ENCODE measurements around the gene PLXNA4.

PLXNA4 gene

GRCh38 chr7:132514430-132514829 is 61.8 kb downstream of the PLXNA4 start:
- H3K79me2 ChIP-seq (ENCODE audit: control insufficient read depth, low read length): no peaks in the 10 kb centered on the region
- no peak for TF ChIP-seq CTCF (IDR thresholded peaks at IDR 0.05; ENCODE audit: low read depth, low read length, poor library complexity, severe bottlenecking)
- TF ChIP-seq EZH2phosphoT487 (IDR thresholded peaks at IDR 0.05; ENCODE audit: borderline replicate concordance, low read length): no peak

GRCh38 chr7:132511921-132512320 is 64.3 kb downstream of the PLXNA4 start:
- no peak overlapping the region for H3K27ac ChIP-seq (ENCODE audit: low read depth, low read length)
- H3K9me2 ChIP-seq (replicated peaks; ENCODE audit: control insufficient read depth, low read length): no peaks in the 10 kb centered on the region
- H4K20me1 ChIP-seq (ENCODE audit: control insufficient read depth, insufficient read depth, low read depth, low read length): no peaks in the 10 kb centered on the region
- H3K4me2 ChIP-seq (ENCODE audit: low read length): no peak overlapping the region
- H3K4me1 ChIP-seq (ENCODE audit: control insufficient read depth, low read length): no peaks in the 10 kb centered on the region
- TF ChIP-seq CTCF (IDR thresholded peaks at IDR 0.05; ENCODE audit: low read depth, low read length, poor library complexity, severe bottlenecking) (no peak), EZH2phosphoT487 (IDR thresholded peaks at IDR 0.05; ENCODE audit: borderline replicate concordance, low read length) (no peak)
- H3K27me3 ChIP-seq (ENCODE audit: control insufficient read depth, low read length): 0 out of 2 replicates have a peak, but pooled peaks cover 5% of the 10 kb centered on the region
- H3F3A ChIP-seq (ENCODE audit: control insufficient read depth, insufficient read depth): no peaks in the 10 kb centered on the region
- H3K9me3 ChIP-seq (ENCODE audit: control insufficient read depth, insufficient read depth, low read length): no peaks in the 10 kb centered on the region
- no peak overlapping the region for H3K4me3 ChIP-seq (ENCODE audit: low read length)
- H3K79me2 ChIP-seq (ENCODE audit: control insufficient read depth, low read length): no peaks in the 10 kb centered on the region
- H3K36me3 ChIP-seq (ENCODE audit: control insufficient read depth, low read length): no peaks in the 10 kb centered on the region

More at GRCh38 chr7:132514430-132514829, 61.8 kb downstream of the PLXNA4 start:
- Histone ChIP-seq H3F3A (ENCODE audit: control insufficient read depth, insufficient read depth) (no peaks in the 10 kb centered on the region), H3K9me2 (replicated peaks; ENCODE audit: control insufficient read depth, low read length) (no peaks in the 10 kb centered on the region), H3K27me3 (ENCODE audit: control insufficient read depth, low read length) (0 out of 2 replicates have a peak, but pooled peaks cover 5% of the 10 kb centered on the region), H4K20me1 (ENCODE audit: control insufficient read depth, insufficient read depth, low read depth, low read length) (no peaks in the 10 kb centered on the region), H3K4me2 (ENCODE audit: low read length) (no peak overlapping the region), H3K4me3 (ENCODE audit: low read length) (no peak overlapping the region), H3K36me3 (ENCODE audit: control insufficient read depth, low read length) (no peaks in the 10 kb centered on the region), H3K9me3 (ENCODE audit: control insufficient read depth, insufficient read depth, low read length) (no peaks in the 10 kb centered on the region), H3K4me1 (ENCODE audit: control insufficient read depth, low read length) (no peaks in the 10 kb centered on the region), H3K27ac (ENCODE audit: low read depth, low read length) (no peak overlapping the region)

GRCh38 chr7:132511387-132511786 is 64.9 kb downstream of the PLXNA4 start:
- no peak overlapping the region for H3K4me3 ChIP-seq (ENCODE audit: low read length)
- TF ChIP-seq CTCF (IDR thresholded peaks at IDR 0.05; ENCODE audit: low read depth, low read length, poor library complexity, severe bottlenecking) (no peak), EZH2phosphoT487 (IDR thresholded peaks at IDR 0.05; ENCODE audit: borderline replicate concordance, low read length) (no peak)
- no peaks in the 10 kb centered on the region for H4K20me1 ChIP-seq (ENCODE audit: control insufficient read depth, insufficient read depth, low read depth, low read length)
- H3K9me3 ChIP-seq (ENCODE audit: control insufficient read depth, insufficient read depth, low read length): no peaks in the 10 kb centered on the region
- H3K27ac ChIP-seq (ENCODE audit: low read depth, low read length): no peak overlapping the region
- no peaks in the 10 kb centered on the region for H3K4me1 ChIP-seq (ENCODE audit: control insufficient read depth, low read length)
- no peaks in the 10 kb centered on the region for H3K36me3 ChIP-seq (ENCODE audit: control insufficient read depth, low read length)
- H3K27me3 ChIP-seq (ENCODE audit: control insufficient read depth, low read length): 0 out of 2 replicates have a peak, but pooled peaks cover 5% of the 10 kb centered on the region
- no peaks in the 10 kb centered on the region for H3F3A ChIP-seq (ENCODE audit: control insufficient read depth, insufficient read depth)
- H3K9me2 ChIP-seq (replicated peaks; ENCODE audit: control insufficient read depth, low read length): no peaks in the 10 kb centered on the region
- H3K79me2 ChIP-seq (ENCODE audit: control insufficient read depth, low read length): no peaks in the 10 kb centered on the region
- no peak overlapping the region for H3K4me2 ChIP-seq (ENCODE audit: low read length)

Data from DOHH2 (cell line).